Endothelial cell of umbilical vein (primary cell): ENCODE data around the gene THTPA. TPM values are rescaled to one million over a fixed set of nuclear protein-coding genes. Genes with fewer than 3 reads are reported as not detected.

Source experiments
- BruUV-seq: library from RNA; stranded (reverse); fragments of 400-500 nt; replicated peaks from 2 replicates; lab custom pipeline; 2021; lab: Mats Ljungman, UMichigan
- CTCF ChIA-PET: fragments of 300-600, 350-600 bp; sonication (Branson Sonifier 250); formaldehyde crosslinking; loops from one replicate; lab custom pipeline; 2021; ENCODE audit warnings: antibody characterized with exemption, inconsistent platforms; lab: Charles Lee
- POLR2A ChIA-PET: fragments of 300-600, 350-600 bp; sonication (Branson Sonifier 250); formaldehyde crosslinking; loops from one replicate; lab custom pipeline; 2021; ENCODE audit warnings: antibody characterized with exemption, inconsistent platforms; lab: Charles Lee
- DNase-seq: peaks from one replicate; pipeline ENCODE4 v3.0.0-alpha.2; 2011; ENCODE audit warnings: low read depth, low spot score
- FAIRE-seq: peaks from 2 replicates; lab custom pipeline; 2011; peaks lifted over from hg19 to GRCh38; lab: Jason Lieb, UNC
- H2AFZ ChIP-seq: 2 replicates; pipeline ENCODE4 v1.6.0; 2012; ENCODE audit warnings: low read depth, low read length, control low read depth, inconsistent platforms
- H3K27ac ChIP-seq: 2 replicates; pipeline ENCODE4 v1.5.1; 2011; ENCODE audit warnings: low read depth, mild to moderate bottlenecking, control low read depth, low read length, moderate library complexity; ENCODE audit not compliant: insufficient read depth
- H3K27me3 ChIP-seq, 2 experiments: 2 replicates each; pipeline versions ENCODE4 v1.6.0 to v1.6.1; 2011; ENCODE audit warnings: low read length in 2 of 2, mixed read lengths in 1 of 2; ENCODE audit not compliant: control insufficient read depth in 2 of 2, insufficient read depth in 2 of 2
- H3K36me3 ChIP-seq, 2 experiments: 2 replicates in 1 of 2; 3 replicates in 1 of 2; pipeline ENCODE4 v1.5.1; 2011; ENCODE audit warnings: low read length in 2 of 2, mild to moderate bottlenecking in 1 of 2, moderate library complexity in 1 of 2; ENCODE audit not compliant: control insufficient read depth in 2 of 2, insufficient read depth in 2 of 2; ENCODE audit errors: extremely low read depth in 1 of 2
- H3K4me1 ChIP-seq: 3 replicates; pipeline ENCODE4 v1.5.1; 2011; ENCODE audit warnings: mild to moderate bottlenecking, low read length; ENCODE audit not compliant: control insufficient read depth, insufficient read depth; ENCODE audit errors: extremely low read depth
- H3K4me2 ChIP-seq: 2 replicates; pipeline ENCODE4 v1.6.1; 2011; ENCODE audit warnings: low read length, control low read depth, mixed read lengths; ENCODE audit not compliant: insufficient read depth
- H3K4me3 ChIP-seq, 3 experiments: fragments of 200-600 bp in 1 of 3; sonication (generic), shearing (Covaris generic) in 1 of 3; replicated peaks in 1 of 3; 2 replicates each; pipeline ENCODE4 v1.5.1; 2011 to 2016; ENCODE audit warnings: control low read depth in 3 of 3, low read length in 3 of 3, mild to moderate bottlenecking in 2 of 3, inconsistent platforms in 1 of 3, low read depth in 1 of 3, moderate library complexity in 1 of 3; ENCODE audit not compliant: insufficient read depth in 1 of 3
- H3K79me2 ChIP-seq: 2 replicates; pipeline ENCODE4 v1.6.0; 2012; ENCODE audit warnings: low read length, inconsistent platforms; ENCODE audit not compliant: control insufficient read depth, insufficient read depth
- H3K9ac ChIP-seq: replicated peaks from 2 replicates; pipeline ENCODE3; 2011; ENCODE audit warnings: low read length, control low read depth; ENCODE audit not compliant: insufficient read depth; ENCODE audit errors: extremely low read depth
- H3K9me1 ChIP-seq: replicated peaks from 3 replicates; pipeline ENCODE4 v1.6.0; 2011; ENCODE audit warnings: mild to moderate bottlenecking, low read length; ENCODE audit not compliant: control insufficient read depth, insufficient read depth; ENCODE audit errors: extremely low read depth
- H3K9me3 ChIP-seq: replicated peaks from 2 replicates; pipeline ENCODE4 v1.5.1; 2012; ENCODE audit warnings: low read length, inconsistent platforms; ENCODE audit not compliant: control insufficient read depth, insufficient read depth
- H4K20me1 ChIP-seq: replicated peaks from 2 replicates; pipeline ENCODE3; 2011; ENCODE audit warnings: mild to moderate bottlenecking, low read length; ENCODE audit not compliant: control insufficient read depth, insufficient read depth; ENCODE audit errors: extremely low read depth
- FOS ChIP-seq: IDR thresholded peaks from 2 replicates; pipeline ENCODE4 v1.6.1; 2011; ENCODE audit warnings: mild to moderate bottlenecking, low read length, moderate library complexity, borderline replicate concordance; ENCODE audit not compliant: insufficient read depth
- GATA2 ChIP-seq: IDR thresholded peaks from 2 replicates; pipeline ENCODE4 v1.7.0; 2011; ENCODE audit warnings: low read depth, mild to moderate bottlenecking, moderate library complexity, mixed read lengths, low read length; ENCODE audit not compliant: insufficient read length, insufficient read depth
- JUN ChIP-seq: IDR thresholded peaks from 2 replicates; pipeline ENCODE4 v1.6.1; 2011; ENCODE audit warnings: borderline replicate concordance, low read depth; ENCODE audit not compliant: insufficient read length, insufficient read depth
- MYC ChIP-seq: IDR thresholded peaks from one replicate; pipeline ENCODE4 v1.6.1; 2011; ENCODE audit warnings: mild to moderate bottlenecking, low read depth, low read length
- POLR2A ChIP-seq: IDR thresholded peaks from 2 replicates; pipeline ENCODE4 v1.6.1; 2012; ENCODE audit warnings: low read depth, mild to moderate bottlenecking, control low read depth, low read length
- POLR2AphosphoS5 ChIP-seq: IDR thresholded peaks from 2 replicates; pipeline ENCODE4 v1.6.1; 2012; ENCODE audit warnings: low read depth, mild to moderate bottlenecking, control low read depth, low read length, moderate library complexity; ENCODE audit not compliant: insufficient read depth
- dilution Hi-C: fragments of 300-500 bp; cut with MboI; formaldehyde crosslinking; loops from one replicate; pipeline ENCODE4 v1.15.0; 2019; ENCODE audit warnings: low sequenced_read_pairs; ENCODE audit not compliant: extremely low pct_ligation_motif_present
- intact Hi-C: fragments of 100-400 bp; cut with micrococcal nuclease; formaldehyde crosslinking; loops from one replicate; pipeline ENCODE4 v1.10.0; 2022
- polyA plus RNA-seq, 4 experiments: library from polyadenylated mRNA; depleted of rRNA in 3 of 4; stranded (reverse) in 3 of 4; unstranded in 1 of 4; fragments of >200 nt; gene quantifications; 2 replicates each; pipeline versions ENCODE4 v1.2.1 to v1.2.3, GENCODE V29; 2011 to 2012; ENCODE audit warnings: missing spikeins in 1 of 4
- total RNA-seq: library from RNA; stranded (reverse); gene quantifications from 2 replicates; pipeline ENCODE4 v1.2.3, GENCODE V29; 2021
- TF ChIP-seq, protein P1 (sequence below), 2 donors: IDR thresholded peaks; 1 replicate in 1 of 2; 2 replicates in 1 of 2; pipeline ENCODE4 v1.5.1; 2011; ENCODE audit warnings: low read length in 2 of 2, mild to moderate bottlenecking in 2 of 2, moderate library complexity in 2 of 2, control low read depth in 1 of 2, inconsistent platforms in 1 of 2, low read depth in 1 of 2; ENCODE audit not compliant: insufficient read depth in 1 of 2; ENCODE audit errors: extremely low read depth in 1 of 2
- TF ChIP-seq, protein P2 (sequence below): IDR thresholded peaks from 2 replicates; pipeline ENCODE4 v1.6.1; 2011; ENCODE audit not compliant: insufficient read depth, insufficient read length

The THTPA gene
- total and polyA plus RNA-seq, 2 donors (not counting 3 experiments of a cell fraction or from before 2014, with no cell fraction given), result 10.8 to 12.5 TPM

DNA sequence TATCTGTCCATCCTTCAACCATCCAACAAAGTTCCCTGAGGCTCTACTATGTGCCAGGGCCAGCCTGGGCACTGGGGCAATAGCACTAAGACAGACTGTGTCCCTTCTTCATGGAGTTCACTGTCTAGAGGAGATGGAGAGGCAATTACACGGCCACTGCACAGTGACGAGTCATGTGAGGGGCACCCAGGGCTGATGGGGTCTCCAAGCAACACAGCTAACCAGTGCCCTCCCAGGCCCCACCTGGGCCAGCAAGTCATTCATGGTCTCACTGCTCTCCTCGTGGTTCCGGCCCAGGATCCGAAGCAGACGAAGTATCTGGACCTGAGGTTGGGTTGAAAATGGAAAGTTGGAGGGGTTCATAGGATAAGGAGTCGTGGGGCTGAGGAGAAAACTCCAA, 8.8 kb downstream of the THTPA start:
- Histone ChIP-seq H2AFZ (no peak overlapping the region), H3K27me3 (no peaks in the 10 kb centered on the region), H3K4me1 (peaks cover 4% of the 10 kb centered on the region), H3K9ac (no peak overlapping the region), H3K79me2 (no peaks in the 10 kb centered on the region), H3K4me2 (no peak overlapping the region), H4K20me1 (no peaks in the 10 kb centered on the region), H3K36me3 (peaks cover 0 to 6% of the 10 kb centered on the region in 2 experiments), H3K27ac (no peak overlapping the region), H3K4me3 (no peak overlapping the region), H3K9me3 (no peaks in the 10 kb centered on the region), H3K9me1 (no peaks in the 10 kb centered on the region)
- TF ChIP-seq MYC (no peak), POLR2A (no peak), JUN (no peak), FOS (no peak), POLR2AphosphoS5 (no peak), GATA2 (no peak)
- TF ChIP-seq, protein P1, sequence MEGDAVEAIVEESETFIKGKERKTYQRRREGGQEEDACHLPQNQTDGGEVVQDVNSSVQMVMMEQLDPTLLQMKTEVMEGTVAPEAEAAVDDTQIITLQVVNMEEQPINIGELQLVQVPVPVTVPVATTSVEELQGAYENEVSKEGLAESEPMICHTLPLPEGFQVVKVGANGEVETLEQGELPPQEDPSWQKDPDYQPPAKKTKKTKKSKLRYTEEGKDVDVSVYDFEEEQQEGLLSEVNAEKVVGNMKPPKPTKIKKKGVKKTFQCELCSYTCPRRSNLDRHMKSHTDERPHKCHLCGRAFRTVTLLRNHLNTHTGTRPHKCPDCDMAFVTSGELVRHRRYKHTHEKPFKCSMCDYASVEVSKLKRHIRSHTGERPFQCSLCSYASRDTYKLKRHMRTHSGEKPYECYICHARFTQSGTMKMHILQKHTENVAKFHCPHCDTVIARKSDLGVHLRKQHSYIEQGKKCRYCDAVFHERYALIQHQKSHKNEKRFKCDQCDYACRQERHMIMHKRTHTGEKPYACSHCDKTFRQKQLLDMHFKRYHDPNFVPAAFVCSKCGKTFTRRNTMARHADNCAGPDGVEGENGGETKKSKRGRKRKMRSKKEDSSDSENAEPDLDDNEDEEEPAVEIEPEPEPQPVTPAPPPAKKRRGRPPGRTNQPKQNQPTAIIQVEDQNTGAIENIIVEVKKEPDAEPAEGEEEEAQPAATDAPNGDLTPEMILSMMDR (IDR thresholded peaks at IDR 0.05; ENCODE audit: extremely low read depth in 1 of 2, insufficient read depth in 1 of 2, low read depth in 1 of 2, low read length in 2 of 2), result no peak
- TF ChIP-seq, protein P2, sequence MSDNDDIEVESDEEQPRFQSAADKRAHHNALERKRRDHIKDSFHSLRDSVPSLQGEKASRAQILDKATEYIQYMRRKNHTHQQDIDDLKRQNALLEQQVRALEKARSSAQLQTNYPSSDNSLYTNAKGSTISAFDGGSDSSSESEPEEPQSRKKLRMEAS, result no peak
- ChIA-PET POLR2A (no interaction called here), CTCF (interaction anchor here (12.3 kb wide), 1 partner anchor 86 kb away, joined by 416 read pairs; no protein-coding TSS in a partner anchor)
- FAIRE-seq (no peak), DNase-seq (no peak)
- intact Hi-C loops (no loop called here), dilution Hi-C loops (no loop called here)
- BruUV-seq, result no TSS peak
